ENCODE data around the gene SYTL2. TPM values are rescaled to one million over a fixed set of nuclear protein-coding genes. Genes with fewer than 3 reads are reported as not detected.

SYTL2 gene
- total RNA-seq, 4 donors from 2014 or later, result 21.9 to 71.2 (median 28.8) TPM

GRCh38 chr11:85725510-85726258, 85.3 kb downstream of the SYTL2 start:
- Histone ChIP-seq H3K36me3 (no peaks in the 10 kb centered on the region), H3K4me1 (no peaks in the 10 kb centered on the region), H3K9me3 (no peaks in the 10 kb centered on the region), H3K27me3 (no peaks in the 10 kb centered on the region), H3K4me3 (no peak overlapping the region), H3K27ac (no peak overlapping the region)
- WGBS, 2 donors, result 62 to 63% methylated on average over 3 of the region's 3 CpGs
- no peak for DNase-seq (ENCODE audit: low spot score in 2 of 2)
- TF ChIP-seq EP300 (IDR thresholded peaks at IDR 0.05), result no peak
- TF ChIP-seq CTCF (IDR thresholded peaks at IDR 0.05), result no peak
- TF ChIP-seq POLR2A (IDR thresholded peaks at IDR 0.05), result no peak

GRCh38 chr11:85724748-85725465, 86.0 kb downstream of the SYTL2 start:
- no peak for DNase-seq (ENCODE audit: low spot score in 2 of 2)
- TF ChIP-seq CTCF (IDR thresholded peaks at IDR 0.05) (no peak), POLR2A (IDR thresholded peaks at IDR 0.05) (no peak), EP300 (IDR thresholded peaks at IDR 0.05) (no peak)
- H3K4me3 ChIP-seq, result no peak overlapping the region
- no peak overlapping the region for H3K27ac ChIP-seq
- 76 to 77% methylated on average over 6 of the region's 6 CpGs for whole genome bisulfite sequencing, 2 donors
- peaks cover 0 to 2% (median under 1%) of the 10 kb centered on the region in 4 donors for H3K4me1 ChIP-seq
- no peaks in the 10 kb centered on the region for H3K36me3 ChIP-seq
- H3K27me3 ChIP-seq, result no peaks in the 10 kb centered on the region
- H3K9me3 ChIP-seq, result no peaks in the 10 kb centered on the region

- 84 to 86% methylated on average over 5 of the region's 5 CpGs for WGBS, 2 donors
- DNase-seq (ENCODE audit: low spot score in 2 of 2), result no peak
- no peak overlapping the region for H3K4me3 ChIP-seq
These were observed 87.9 kb downstream of the SYTL2 start for GRCh38 chr11:85723088-85723487.

GRCh38 chr11:85721191-85721590, 89.8 kb downstream of the SYTL2 start:
- H3K4me3 ChIP-seq, result no peak overlapping the region
- H3K36me3 ChIP-seq, result no peaks in the 10 kb centered on the region
- 76 to 84% methylated on average over 3 of the region's 3 CpGs for WGBS, 2 donors
- no peak overlapping the region for H3K27ac ChIP-seq
- peaks cover 0 to 32% (median 3%) of the 10 kb centered on the region in 4 donors for H3K4me1 ChIP-seq
- no peaks in the 10 kb centered on the region for H3K9me3 ChIP-seq
- no peak for DNase-seq (ENCODE audit: low spot score in 2 of 2)
- H3K27me3 ChIP-seq, result no peaks in the 10 kb centered on the region
- TF ChIP-seq POLR2A (IDR thresholded peaks at IDR 0.05), result no peak
- TF ChIP-seq EP300 (IDR thresholded peaks at IDR 0.05), result no peak
- TF ChIP-seq CTCF (IDR thresholded peaks at IDR 0.05), result no peak

More at GRCh38 chr11:85723088-85723487, 87.9 kb downstream of the SYTL2 start:
- peaks cover 0 to 18% (median 3%) of the 10 kb centered on the region in 4 donors for H3K4me1 ChIP-seq
- no peaks in the 10 kb centered on the region for H3K9me3 ChIP-seq
- no peaks in the 10 kb centered on the region for H3K36me3 ChIP-seq
- TF ChIP-seq CTCF (IDR thresholded peaks at IDR 0.05) (no peak), EP300 (IDR thresholded peaks at IDR 0.05) (no peak), POLR2A (IDR thresholded peaks at IDR 0.05) (no peak)
- H3K27ac ChIP-seq, result no peak overlapping the region
- H3K27me3 ChIP-seq, result no peaks in the 10 kb centered on the region

Measured in tibial nerve (tissue), 4 donors.